Natural killer cell (primary cell): ENCODE measurements around the gene TLL1. TPM values are rescaled to one million over a fixed set of nuclear protein-coding genes. Genes with fewer than 3 reads are reported as not detected.

Source experiments
- ATAC-seq, 3 donors: fragments of 150-1000 bp in 2 of 3; fragments of 200-7000 bp in 1 of 3; cut with Tn5 transposase; 1 replicate in 1 of 3; 2 replicates in 2 of 3; pipeline ENCODE4 v1.10.0; 2021; ENCODE audit warnings: mild to moderate bottlenecking in 2 of 3, moderate library complexity in 2 of 3
- DNase-seq, 2 donors: peaks; one replicate each; pipeline versions ENCODE4 v3.0.0 to v3.0.0-alpha.2; 2013 to 2021; ENCODE audit warnings: mixed read lengths in 1 of 2
- H3K27ac ChIP-seq: one replicate; pipeline ENCODE4 v1.5.1; 2013; ENCODE audit warnings: mild to moderate bottlenecking, low read length
- H3K27me3 ChIP-seq: one replicate; pipeline ENCODE4 v1.6.1; 2013; ENCODE audit warnings: low read length; ENCODE audit not compliant: control insufficient read depth, insufficient read depth
- H3K36me3 ChIP-seq: one replicate; pipeline ENCODE4 v1.6.1; 2013; ENCODE audit warnings: low read length; ENCODE audit not compliant: control insufficient read depth, insufficient read depth
- H3K4me1 ChIP-seq: one replicate; pipeline ENCODE4 v1.6.1; 2013; ENCODE audit warnings: low read length; ENCODE audit not compliant: control insufficient read depth, insufficient read depth
- H3K4me3 ChIP-seq: one replicate; pipeline ENCODE4 v1.5.1; 2013; ENCODE audit warnings: low read length
- H3K9me3 ChIP-seq: one replicate; pipeline ENCODE4 v1.6.1; 2013; ENCODE audit warnings: low read length; ENCODE audit not compliant: control insufficient read depth, insufficient read depth
- H3K27ac Mint-ChIP-seq, 2 donors: one replicate each; pipeline ENCODE4 v1.8.0; 2022; ENCODE audit warnings: mild to moderate bottlenecking in 2 of 2, mixed read lengths in 2 of 2, moderate library complexity in 1 of 2
- H3K27me3 Mint-ChIP-seq, 2 donors: one replicate each; pipeline ENCODE4 v1.8.0; 2022; ENCODE audit warnings: low read depth in 2 of 2, mixed read lengths in 2 of 2
- H3K36me3 Mint-ChIP-seq: one replicate; pipeline ENCODE4 v1.8.0; 2022; ENCODE audit warnings: mixed read lengths
- H3K4me1 Mint-ChIP-seq, 2 donors: one replicate each; pipeline ENCODE4 v1.8.0; 2022; ENCODE audit warnings: mixed read lengths in 2 of 2
- H3K4me3 Mint-ChIP-seq: one replicate; pipeline ENCODE4 v1.8.0; 2022; ENCODE audit warnings: mild to moderate bottlenecking, moderate library complexity, mixed read lengths
- H3K9me3 Mint-ChIP-seq, 2 donors: one replicate each; pipeline ENCODE4 v1.8.0; 2022; ENCODE audit warnings: mixed read lengths in 2 of 2
- WGBS: methylation state at CpG from one replicate; pipeline ENCODE4 v1.1.7; 2013; ENCODE audit warnings: missing lambda C conversion rate; ENCODE audit not compliant: insufficient coverage; 5-methylcytosine and 5-hydroxymethylcytosine counted together
- intact Hi-C: fragments of 100-400 bp; cut with micrococcal nuclease; formaldehyde crosslinking; loops from one replicate; pipeline ENCODE4 v1.14.2; 2022
- total RNA-seq, 4 donors: library from RNA; stranded (reverse); fragments of 120-200 nt in 1 of 4; gene quantifications; one replicate each; pipeline versions ENCODE4 v1.2.3 to v1.2.4, GENCODE V29; 2013 to 2022
- TF ChIP-seq, protein P1 (sequence below): fragments of 200-600 bp; IDR thresholded peaks from one replicate; pipeline ENCODE4 v1.8.0; 2022; ENCODE audit warnings: antibody characterized with exemption

TLL1 gene
- total RNA-seq, 3 donors from 2014 or later (not counting 1 experiment from before 2014, with no cell fraction given), result not detected

DNA sequence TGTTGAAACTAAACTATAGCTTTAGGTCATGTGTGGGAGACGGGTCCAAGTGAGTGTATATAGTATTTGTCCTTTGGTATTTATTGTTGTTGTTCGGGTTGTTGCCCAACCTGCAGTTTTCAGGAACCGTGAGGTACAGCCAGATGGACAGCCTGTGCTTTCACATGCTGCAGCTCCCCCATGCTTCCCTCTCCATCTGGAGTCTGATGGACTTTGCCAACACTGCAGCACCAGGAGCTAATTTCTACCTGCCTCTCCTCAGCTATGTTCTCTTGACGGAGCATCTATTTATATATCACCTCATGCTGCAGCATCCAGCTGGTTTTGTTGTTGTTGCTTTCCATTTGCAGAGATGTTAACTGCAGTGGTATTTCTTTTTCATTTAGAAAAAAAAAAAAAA is 80.1 kb downstream of the TLL1 start:
- H3K4me1 ChIP-seq, result no peaks in the 10 kb centered on the region
- H3K9me3 ChIP-seq, result no peaks in the 10 kb centered on the region
- H3K27me3 ChIP-seq, result no peaks in the 10 kb centered on the region
- H3K27me3 Mint-ChIP-seq, result no peaks in the 10 kb centered on the region
- intact Hi-C loops, result no loop called here
- TF ChIP-seq, protein P1, sequence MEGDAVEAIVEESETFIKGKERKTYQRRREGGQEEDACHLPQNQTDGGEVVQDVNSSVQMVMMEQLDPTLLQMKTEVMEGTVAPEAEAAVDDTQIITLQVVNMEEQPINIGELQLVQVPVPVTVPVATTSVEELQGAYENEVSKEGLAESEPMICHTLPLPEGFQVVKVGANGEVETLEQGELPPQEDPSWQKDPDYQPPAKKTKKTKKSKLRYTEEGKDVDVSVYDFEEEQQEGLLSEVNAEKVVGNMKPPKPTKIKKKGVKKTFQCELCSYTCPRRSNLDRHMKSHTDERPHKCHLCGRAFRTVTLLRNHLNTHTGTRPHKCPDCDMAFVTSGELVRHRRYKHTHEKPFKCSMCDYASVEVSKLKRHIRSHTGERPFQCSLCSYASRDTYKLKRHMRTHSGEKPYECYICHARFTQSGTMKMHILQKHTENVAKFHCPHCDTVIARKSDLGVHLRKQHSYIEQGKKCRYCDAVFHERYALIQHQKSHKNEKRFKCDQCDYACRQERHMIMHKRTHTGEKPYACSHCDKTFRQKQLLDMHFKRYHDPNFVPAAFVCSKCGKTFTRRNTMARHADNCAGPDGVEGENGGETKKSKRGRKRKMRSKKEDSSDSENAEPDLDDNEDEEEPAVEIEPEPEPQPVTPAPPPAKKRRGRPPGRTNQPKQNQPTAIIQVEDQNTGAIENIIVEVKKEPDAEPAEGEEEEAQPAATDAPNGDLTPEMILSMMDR, result no peak
- no peak for ATAC-seq
- no peak overlapping the region for H3K27ac Mint-ChIP-seq
- no peak overlapping the region for H3K4me3 ChIP-seq
- H3K4me3 Mint-ChIP-seq, result no peak overlapping the region
- H3K36me3 ChIP-seq, result no peaks in the 10 kb centered on the region
- H3K4me1 Mint-ChIP-seq, result no peaks in the 10 kb centered on the region
- 79% methylated on average over 3 of the region's 4 CpGs for WGBS
- no peak overlapping the region for H3K27ac ChIP-seq
- DNase-seq, result no peak
- H3K9me3 Mint-ChIP-seq, result peaks cover 16 to 33% of the 10 kb centered on the region in 2 donors
- peaks cover 16% of the 10 kb centered on the region for H3K36me3 Mint-ChIP-seq

DNA sequence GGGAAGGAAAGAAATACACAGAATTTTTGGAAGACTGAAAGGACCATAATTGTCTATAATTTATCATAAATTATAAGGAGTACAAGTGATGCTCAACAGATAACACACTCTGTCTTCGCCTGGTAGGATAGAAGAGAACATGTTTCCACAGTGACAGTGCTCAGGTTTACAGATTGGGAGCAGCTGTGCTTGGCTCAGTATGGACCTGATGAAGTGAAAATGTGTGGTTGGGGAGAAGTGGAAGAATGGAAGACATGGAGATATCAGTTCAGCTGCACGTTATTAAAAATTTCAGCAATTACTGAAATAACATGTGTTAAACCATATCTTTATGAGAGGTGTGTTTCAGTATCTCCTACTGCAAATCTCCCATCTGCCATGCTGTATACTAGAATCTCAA is 90.6 kb downstream of the TLL1 start:
- intact Hi-C loops, result no loop called here
- Histone ChIP-seq H3K36me3 (no peaks in the 10 kb centered on the region), H3K27ac (no peak overlapping the region), H3K9me3 (peaks cover 10% of the 10 kb centered on the region), H3K4me3 (no peak overlapping the region), H3K27me3 (no peaks in the 10 kb centered on the region), H3K4me1 (no peaks in the 10 kb centered on the region)
- no peak for DNase-seq
- TF ChIP-seq, protein P1, result no peak
- no peak for ATAC-seq
- H3K27me3 Mint-ChIP-seq, result no peaks in the 10 kb centered on the region
- WGBS, result 94% methylated on average over 2 of the region's 2 CpGs
- H3K9me3 Mint-ChIP-seq, result peaks cover 17 to 18% of the 10 kb centered on the region in 2 donors
- peaks cover 22% of the 10 kb centered on the region for H3K36me3 Mint-ChIP-seq
- no peaks in the 10 kb centered on the region for H3K4me1 Mint-ChIP-seq
- H3K27ac Mint-ChIP-seq, result no peak overlapping the region
- no peak overlapping the region for H3K4me3 Mint-ChIP-seq

DNA sequence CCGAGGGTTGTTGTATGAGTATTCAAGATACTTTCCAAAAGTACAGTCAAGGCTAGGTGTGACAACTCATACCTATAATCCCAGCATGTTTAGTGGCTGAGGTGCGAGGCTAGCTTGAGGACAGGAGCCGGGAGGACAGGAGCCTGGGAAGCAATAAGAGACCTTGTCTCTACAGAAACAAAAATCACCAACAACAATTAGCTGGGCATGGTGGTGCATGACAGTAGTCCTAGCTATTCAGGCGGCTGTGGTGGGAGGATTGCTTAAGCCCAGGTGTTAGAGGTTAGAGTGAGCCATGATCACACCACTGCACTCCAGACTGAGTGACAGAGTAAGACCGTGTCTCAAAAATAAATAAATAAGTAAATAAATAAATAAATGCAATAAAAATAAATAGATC is 91.6 kb downstream of the TLL1 start:
- Histone ChIP-seq H3K36me3 (no peaks in the 10 kb centered on the region), H3K4me3 (no peak overlapping the region), H3K4me1 (no peaks in the 10 kb centered on the region), H3K9me3 (peaks cover 10% of the 10 kb centered on the region), H3K27me3 (no peaks in the 10 kb centered on the region), H3K27ac (no peak overlapping the region)
- DNase-seq (no peak), ATAC-seq (no peak)
- H3K27ac Mint-ChIP-seq, result no peak overlapping the region
- peaks cover 15 to 20% of the 10 kb centered on the region in 2 donors for H3K9me3 Mint-ChIP-seq
- TF ChIP-seq, protein P1, result no peak
- no peaks in the 10 kb centered on the region for H3K27me3 Mint-ChIP-seq
- intact Hi-C loops, result no loop called here
- H3K4me1 Mint-ChIP-seq, result no peaks in the 10 kb centered on the region
- H3K36me3 Mint-ChIP-seq, result peaks cover 18% of the 10 kb centered on the region
- WGBS, result 91% methylated on average over 3 of the region's 5 CpGs
- H3K4me3 Mint-ChIP-seq, result no peak overlapping the region

DNA sequence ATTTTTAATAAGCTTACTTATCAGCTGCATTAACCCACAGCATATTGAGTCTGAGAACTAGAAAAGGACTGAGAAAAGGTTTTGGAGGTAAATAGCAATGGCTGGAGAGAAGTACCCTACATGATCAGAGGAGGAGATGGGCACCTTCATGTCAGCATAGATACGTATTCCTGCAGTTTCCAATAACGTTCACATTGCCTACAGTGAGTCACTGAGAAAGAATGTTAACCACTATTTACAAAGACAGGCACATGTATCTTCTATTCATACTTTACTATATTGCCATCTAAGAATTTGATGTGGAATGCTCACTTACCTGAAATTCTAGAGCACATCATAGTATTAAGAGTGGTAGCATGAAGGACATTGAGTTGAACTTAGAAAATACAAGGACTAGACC is 92.5 kb downstream of the TLL1 start:
- no peak for DNase-seq

More for the DNA sequence above, 92.5 kb downstream of the TLL1 start:
- intact Hi-C loops, result no loop called here
- TF ChIP-seq, protein P1, result no peak
- Histone ChIP-seq H3K4me3 (no peak overlapping the region), H3K36me3 (no peaks in the 10 kb centered on the region), H3K27me3 (no peaks in the 10 kb centered on the region), H3K9me3 (peaks cover 10% of the 10 kb centered on the region), H3K27ac (no peak overlapping the region), H3K4me1 (no peaks in the 10 kb centered on the region)
- Mint-ChIP-seq H3K4me3 (no peak overlapping the region), H3K9me3 (peaks cover 14 to 15% of the 10 kb centered on the region in 2 donors), H3K36me3 (peaks cover 9% of the 10 kb centered on the region), H3K27ac (no peak overlapping the region), H3K27me3 (no peaks in the 10 kb centered on the region), H3K4me1 (no peaks in the 10 kb centered on the region)
- WGBS, result 96% methylated on average over 2 of the region's 2 CpGs
- no peak for ATAC-seq
